Activated CD8-positive, alpha-beta memory T cell treated with anti-CD3 and anti-CD28 coated beads, Interleukin-2, amount 50 U/mL, for 4 hours (primary cell): ENCODE data around the gene VGF.
"Not testable (repeated sequence)": the region's sequence is repeated elsewhere in the genome, so short reads cannot be mapped to it uniquely, and the experiment has no call there.

Experiments used
- DNase-seq: peaks from one replicate; pipeline ENCODE4 v3.0.0-alpha.2; 2020

The VGF gene

DNA sequence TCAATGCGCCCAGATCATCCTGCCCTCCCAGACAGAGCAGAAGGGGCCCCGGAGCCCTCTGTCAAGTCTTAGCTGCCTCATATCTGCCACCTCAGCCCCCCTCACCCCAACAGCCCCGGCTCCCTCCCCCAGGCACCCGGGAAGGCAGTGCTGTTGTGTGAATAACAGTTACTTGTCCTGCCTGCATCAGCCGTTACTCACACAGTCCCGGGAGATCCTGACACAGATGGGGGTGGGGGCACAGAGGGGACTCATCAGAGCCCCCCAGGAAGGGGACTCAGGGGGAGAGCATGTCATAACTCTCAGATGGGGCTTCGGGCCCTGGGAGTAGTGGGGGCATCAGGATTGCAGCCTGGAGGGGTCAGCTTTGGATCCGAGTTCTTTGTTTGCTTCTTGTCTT, 50.9 kb downstream of the VGF start:
- DNase-seq = no peak

DNA sequence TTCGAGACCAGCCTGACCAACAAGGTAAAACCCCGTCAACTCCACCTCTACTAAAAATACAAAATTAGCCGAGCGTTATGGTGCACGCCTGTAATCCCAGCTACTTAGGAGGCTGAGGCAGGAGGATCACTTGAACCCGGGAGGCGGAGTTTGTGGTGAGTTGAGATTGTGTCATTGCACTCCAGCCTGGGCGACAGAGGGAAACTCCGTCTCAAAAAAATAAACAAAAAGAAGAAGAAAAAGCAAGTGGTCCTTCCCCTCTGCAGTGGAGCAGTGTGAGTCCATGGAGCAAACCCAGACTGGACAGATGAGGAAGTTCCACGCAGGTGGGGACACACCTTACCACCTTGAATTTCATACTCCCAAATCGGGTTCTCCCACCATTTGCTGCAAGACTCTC, 51.5 kb downstream of the VGF start:
- no peak for DNase-seq

DNA sequence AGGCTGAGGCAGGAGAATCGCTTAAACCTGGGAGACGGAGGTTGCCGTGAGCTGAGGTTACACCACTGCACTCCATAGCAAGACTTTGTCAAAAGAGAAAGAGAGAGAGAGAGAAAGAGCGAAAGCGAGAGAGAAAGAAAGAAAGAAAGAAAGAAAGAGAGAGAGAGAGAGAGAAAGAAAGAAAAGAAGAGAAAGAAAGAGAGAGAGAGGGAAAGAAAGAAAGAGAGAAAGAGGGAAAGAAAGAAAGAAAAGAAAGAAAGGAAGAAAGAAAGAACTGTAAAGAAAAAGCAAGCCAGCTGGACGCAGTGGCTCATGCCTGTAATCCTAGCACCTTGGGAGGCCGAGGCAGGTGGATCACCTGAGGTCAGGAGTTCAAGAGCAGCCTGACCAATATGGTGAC, 52.2 kb downstream of the VGF start:
- not testable (repeated sequence) for DNase-seq
